ENCODE results near the gene GRID1. TPM values are rescaled to one million over a fixed set of nuclear protein-coding genes. Genes with fewer than 3 reads are reported as not detected.

GRID1 gene
- polyA plus RNA-seq, 1 donor from 2014 or later = not detected

GRCh38 chr10:86385806-86386205 is 19.2 kb upstream of the GRID1 start:
- peaks cover 25% of the 10 kb centered on the region for H3K27me3 Mint-ChIP-seq
- H3K4me1 Mint-ChIP-seq = peaks cover 3 to 11% (median 8%) of the 10 kb centered on the region in 3 donors
- no peak overlapping the region for H3K27ac Mint-ChIP-seq
- no peaks in the 10 kb centered on the region for H3K36me3 Mint-ChIP-seq
- H3K9me3 Mint-ChIP-seq = peaks cover 0 to 2% (median 0%) of the 10 kb centered on the region in 3 donors
- H3K4me3 Mint-ChIP-seq = no peak overlapping the region

- H3K27me3 Mint-ChIP-seq = peaks cover 13% of the 10 kb centered on the region
- H3K9me3 Mint-ChIP-seq = no peaks in the 10 kb centered on the region
- H3K36me3 Mint-ChIP-seq = no peaks in the 10 kb centered on the region
- H3K4me1 Mint-ChIP-seq = no peaks in the 10 kb centered on the region
- no peak overlapping the region for H3K4me3 Mint-ChIP-seq
- H3K27ac Mint-ChIP-seq = no peak overlapping the region
Observed at GRCh38 chr10:86377797-86378146, 11.2 kb upstream of the GRID1 start.

- no peaks in the 10 kb centered on the region for H3K9me3 Mint-ChIP-seq
- no peaks in the 10 kb centered on the region for H3K36me3 Mint-ChIP-seq
- H3K27me3 Mint-ChIP-seq = peaks cover 15% of the 10 kb centered on the region
- H3K27ac Mint-ChIP-seq = no peak overlapping the region
- H3K4me3 Mint-ChIP-seq = peak overlapping the region in 2 of 4 donors; percentile 30 to 37
- no peaks in the 10 kb centered on the region for H3K4me1 Mint-ChIP-seq
Observed at GRCh38 chr10:86376852-86377796, 10.5 kb upstream of the GRID1 start.

- no peaks in the 10 kb centered on the region for H3K36me3 Mint-ChIP-seq
- H3K4me3 Mint-ChIP-seq = peak overlapping the region in 1 of 4 donors; percentile 37
- H3K27me3 Mint-ChIP-seq = peaks cover 17% of the 10 kb centered on the region
- no peaks in the 10 kb centered on the region for H3K9me3 Mint-ChIP-seq
- no peaks in the 10 kb centered on the region for H3K4me1 Mint-ChIP-seq
- H3K27ac Mint-ChIP-seq = no peak overlapping the region
Observed at GRCh38 chr10:86376403-86376802, 9.8 kb upstream of the GRID1 start.

GRCh38 chr10:86375204-86375603 is 8.6 kb upstream of the GRID1 start:
- Mint-ChIP-seq H3K4me3 (no peak overlapping the region), H3K9me3 (no peaks in the 10 kb centered on the region), H3K27me3 (peaks cover 29% of the 10 kb centered on the region), H3K27ac (no peak overlapping the region), H3K4me1 (no peaks in the 10 kb centered on the region), H3K36me3 (no peaks in the 10 kb centered on the region)

GRCh38 chr10:86374664-86375063 is 8.1 kb upstream of the GRID1 start:
- H3K27me3 Mint-ChIP-seq = peaks cover 31% of the 10 kb centered on the region
- no peaks in the 10 kb centered on the region for H3K36me3 Mint-ChIP-seq
- H3K4me3 Mint-ChIP-seq = no peak overlapping the region
- no peaks in the 10 kb centered on the region for H3K4me1 Mint-ChIP-seq
- H3K9me3 Mint-ChIP-seq = no peaks in the 10 kb centered on the region
- H3K27ac Mint-ChIP-seq = no peak overlapping the region

GRCh38 chr10:86373828-86374227 is 7.2 kb upstream of the GRID1 start:
- no peak overlapping the region for H3K4me3 Mint-ChIP-seq
- no peak overlapping the region for H3K27ac Mint-ChIP-seq
- no peaks in the 10 kb centered on the region for H3K4me1 Mint-ChIP-seq
- H3K9me3 Mint-ChIP-seq = no peaks in the 10 kb centered on the region
- no peaks in the 10 kb centered on the region for H3K36me3 Mint-ChIP-seq
- H3K27me3 Mint-ChIP-seq = peaks cover 36% of the 10 kb centered on the region

GRCh38 chr10:86373251-86373650 is 6.7 kb upstream of the GRID1 start:
- Mint-ChIP-seq H3K27ac (no peak overlapping the region), H3K36me3 (no peaks in the 10 kb centered on the region), H3K27me3 (peaks cover 37% of the 10 kb centered on the region), H3K4me3 (no peak overlapping the region), H3K9me3 (no peaks in the 10 kb centered on the region), H3K4me1 (peaks cover 0 to 4% (median 0%) of the 10 kb centered on the region in 3 donors)

GRCh38 chr10:86372784-86373239 is 6.2 kb upstream of the GRID1 start:
- H3K27ac Mint-ChIP-seq = no peak overlapping the region
- H3K9me3 Mint-ChIP-seq = no peaks in the 10 kb centered on the region
- peaks cover 41% of the 10 kb centered on the region for H3K27me3 Mint-ChIP-seq
- peaks cover 0 to 7% (median 3%) of the 10 kb centered on the region in 3 donors for H3K4me1 Mint-ChIP-seq
- H3K36me3 Mint-ChIP-seq = no peaks in the 10 kb centered on the region
- H3K4me3 Mint-ChIP-seq = no peak overlapping the region

- Mint-ChIP-seq H3K4me3 (no peak overlapping the region), H3K27ac (no peak overlapping the region), H3K4me1 (peaks cover 0 to 7% (median 3%) of the 10 kb centered on the region in 3 donors), H3K9me3 (no peaks in the 10 kb centered on the region), H3K36me3 (no peaks in the 10 kb centered on the region), H3K27me3 (peaks cover 41% of the 10 kb centered on the region)
Observed at GRCh38 chr10:86372119-86372783, 5.7 kb upstream of the GRID1 start.

GRCh38 chr10:86371691-86372090 is 5.1 kb upstream of the GRID1 start:
- Mint-ChIP-seq H3K27me3 (peaks cover 41% of the 10 kb centered on the region), H3K4me3 (no peak overlapping the region), H3K4me1 (peaks cover 0 to 7% (median 3%) of the 10 kb centered on the region in 3 donors), H3K27ac (no peak overlapping the region), H3K9me3 (no peaks in the 10 kb centered on the region), H3K36me3 (no peaks in the 10 kb centered on the region)

- Mint-ChIP-seq H3K27me3 (peaks cover 40% of the 10 kb centered on the region), H3K27ac (no peak overlapping the region), H3K36me3 (no peaks in the 10 kb centered on the region), H3K9me3 (no peaks in the 10 kb centered on the region), H3K4me1 (peaks cover 0 to 7% (median 3%) of the 10 kb centered on the region in 3 donors), H3K4me3 (no peak overlapping the region)
Observed at GRCh38 chr10:86371116-86371515, 4.5 kb upstream of the GRID1 start.

- no peaks in the 10 kb centered on the region for H3K9me3 Mint-ChIP-seq
- no peak overlapping the region for H3K4me3 Mint-ChIP-seq
- peaks cover 3 to 7% (median 7%) of the 10 kb centered on the region in 3 donors for H3K4me1 Mint-ChIP-seq
- no peaks in the 10 kb centered on the region for H3K36me3 Mint-ChIP-seq
- no peak overlapping the region for H3K27ac Mint-ChIP-seq
- peaks cover 45% of the 10 kb centered on the region for H3K27me3 Mint-ChIP-seq
Observed at GRCh38 chr10:86370006-86370585, 3.5 kb upstream of the GRID1 start.

- no peaks in the 10 kb centered on the region for H3K9me3 Mint-ChIP-seq
- H3K4me1 Mint-ChIP-seq = peaks cover 6 to 10% (median 7%) of the 10 kb centered on the region in 3 donors
- peak overlapping the region in 1 of 4 donors; percentile 75 for H3K4me3 Mint-ChIP-seq
- H3K27ac Mint-ChIP-seq = no peak overlapping the region
- H3K27me3 Mint-ChIP-seq = peaks cover 51% of the 10 kb centered on the region
- no peaks in the 10 kb centered on the region for H3K36me3 Mint-ChIP-seq
Observed at GRCh38 chr10:86368987-86369386, 2.4 kb upstream of the GRID1 start.

- H3K27me3 Mint-ChIP-seq = peaks cover 55% of the 10 kb centered on the region
- H3K4me3 Mint-ChIP-seq = peak overlapping the region; percentile 14 to 75 (median 47)
- peaks cover 6 to 12% (median 7%) of the 10 kb centered on the region in 3 donors for H3K4me1 Mint-ChIP-seq
- H3K27ac Mint-ChIP-seq = no peak overlapping the region
- no peaks in the 10 kb centered on the region for H3K36me3 Mint-ChIP-seq
- H3K9me3 Mint-ChIP-seq = no peaks in the 10 kb centered on the region
Observed at GRCh38 chr10:86368046-86368445, 1.5 kb upstream of the GRID1 start.
